ENCODE data around the gene AKAP6. TPM values are rescaled to one million over a fixed set of nuclear protein-coding genes. Genes with fewer than 3 reads are reported as not detected.

Gene AKAP6
- total and polyA plus RNA-seq, 2 experiments from 2014 or later, result 0.38 to 0.42 TPM

DNA sequence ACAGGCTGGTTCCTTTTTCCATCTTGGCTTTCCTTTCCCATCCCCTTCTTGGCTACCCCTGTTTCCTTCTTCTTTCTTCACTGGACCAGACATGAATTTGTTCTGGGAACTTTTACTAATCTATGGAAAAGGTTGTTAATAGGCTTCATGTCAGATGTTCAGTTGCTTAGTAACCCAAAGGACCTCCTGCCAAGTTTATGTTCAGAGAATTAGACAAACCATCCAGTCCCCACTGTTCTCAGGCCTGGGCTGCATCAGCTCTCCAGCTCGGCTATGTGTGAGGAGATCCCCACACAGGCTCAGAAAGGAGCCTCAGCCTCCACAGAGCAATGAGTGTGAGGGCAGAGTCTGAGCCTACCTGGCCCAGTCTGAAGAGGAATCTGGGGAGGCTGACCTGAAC lies 78.0 kb downstream of the AKAP6 start (continued):
- TF ChIP-seq, protein P1, sequence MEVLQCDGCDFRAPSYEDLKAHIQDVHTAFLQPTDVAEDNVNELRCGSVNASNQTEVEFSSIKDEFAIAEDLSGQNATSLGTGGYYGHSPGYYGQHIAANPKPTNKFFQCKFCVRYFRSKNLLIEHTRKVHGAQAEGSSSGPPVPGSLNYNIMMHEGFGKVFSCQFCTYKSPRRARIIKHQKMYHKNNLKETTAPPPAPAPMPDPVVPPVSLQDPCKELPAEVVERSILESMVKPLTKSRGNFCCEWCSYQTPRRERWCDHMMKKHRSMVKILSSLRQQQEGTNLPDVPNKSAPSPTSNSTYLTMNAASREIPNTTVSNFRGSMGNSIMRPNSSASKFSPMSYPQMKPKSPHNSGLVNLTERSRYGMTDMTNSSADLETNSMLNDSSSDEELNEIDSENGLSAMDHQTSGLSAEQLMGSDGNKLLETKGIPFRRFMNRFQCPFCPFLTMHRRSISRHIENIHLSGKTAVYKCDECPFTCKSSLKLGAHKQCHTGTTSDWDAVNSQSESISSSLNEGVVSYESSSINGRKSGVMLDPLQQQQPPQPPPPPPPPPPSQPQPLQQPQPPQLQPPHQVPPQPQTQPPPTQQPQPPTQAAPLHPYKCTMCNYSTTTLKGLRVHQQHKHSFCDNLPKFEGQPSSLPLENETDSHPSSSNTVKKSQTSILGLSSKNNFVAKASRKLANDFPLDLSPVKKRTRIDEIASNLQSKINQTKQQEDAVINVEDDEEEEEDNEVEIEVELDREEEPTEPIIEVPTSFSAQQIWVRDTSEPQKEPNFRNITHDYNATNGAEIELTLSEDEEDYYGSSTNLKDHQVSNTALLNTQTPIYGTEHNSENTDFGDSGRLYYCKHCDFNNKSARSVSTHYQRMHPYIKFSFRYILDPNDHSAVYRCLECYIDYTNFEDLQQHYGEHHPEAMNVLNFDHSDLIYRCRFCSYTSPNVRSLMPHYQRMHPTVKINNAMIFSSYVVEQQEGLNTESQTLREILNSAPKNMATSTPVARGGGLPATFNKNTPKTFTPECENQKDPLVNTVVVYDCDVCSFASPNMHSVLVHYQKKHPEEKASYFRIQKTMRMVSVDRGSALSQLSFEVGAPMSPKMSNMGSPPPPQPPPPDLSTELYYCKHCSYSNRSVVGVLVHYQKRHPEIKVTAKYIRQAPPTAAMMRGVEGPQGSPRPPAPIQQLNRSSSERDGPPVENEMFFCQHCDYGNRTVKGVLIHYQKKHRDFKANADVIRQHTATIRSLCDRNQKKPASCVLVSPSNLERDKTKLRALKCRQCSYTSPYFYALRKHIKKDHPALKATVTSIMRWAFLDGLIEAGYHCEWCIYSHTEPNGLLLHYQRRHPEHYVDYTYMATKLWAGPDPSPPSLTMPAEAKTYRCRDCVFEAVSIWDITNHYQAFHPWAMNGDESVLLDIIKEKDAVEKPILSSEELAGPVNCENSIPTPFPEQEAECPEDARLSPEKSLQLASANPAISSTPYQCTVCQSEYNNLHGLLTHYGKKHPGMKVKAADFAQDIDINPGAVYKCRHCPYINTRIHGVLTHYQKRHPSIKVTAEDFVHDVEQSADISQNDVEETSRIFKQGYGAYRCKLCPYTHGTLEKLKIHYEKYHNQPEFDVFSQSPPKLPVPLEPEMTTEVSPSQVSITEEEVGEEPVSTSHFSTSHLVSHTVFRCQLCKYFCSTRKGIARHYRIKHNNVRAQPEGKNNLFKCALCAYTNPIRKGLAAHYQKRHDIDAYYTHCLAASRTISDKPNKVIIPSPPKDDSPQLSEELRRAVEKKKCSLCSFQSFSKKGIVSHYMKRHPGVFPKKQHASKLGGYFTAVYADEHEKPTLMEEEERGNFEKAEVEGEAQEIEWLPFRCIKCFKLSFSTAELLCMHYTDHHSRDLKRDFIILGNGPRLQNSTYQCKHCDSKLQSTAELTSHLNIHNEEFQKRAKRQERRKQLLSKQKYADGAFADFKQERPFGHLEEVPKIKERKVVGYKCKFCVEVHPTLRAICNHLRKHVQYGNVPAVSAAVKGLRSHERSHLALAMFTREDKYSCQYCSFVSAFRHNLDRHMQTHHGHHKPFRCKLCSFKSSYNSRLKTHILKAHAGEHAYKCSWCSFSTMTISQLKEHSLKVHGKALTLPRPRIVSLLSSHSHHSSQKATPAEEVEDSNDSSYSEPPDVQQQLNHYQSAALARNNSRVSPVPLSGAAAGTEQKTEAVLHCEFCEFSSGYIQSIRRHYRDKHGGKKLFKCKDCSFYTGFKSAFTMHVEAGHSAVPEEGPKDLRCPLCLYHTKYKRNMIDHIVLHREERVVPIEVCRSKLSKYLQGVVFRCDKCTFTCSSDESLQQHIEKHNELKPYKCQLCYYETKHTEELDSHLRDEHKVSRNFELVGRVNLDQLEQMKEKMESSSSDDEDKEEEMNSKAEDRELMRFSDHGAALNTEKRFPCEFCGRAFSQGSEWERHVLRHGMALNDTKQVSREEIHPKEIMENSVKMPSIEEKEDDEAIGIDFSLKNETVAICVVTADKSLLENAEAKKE (CRISPR knock-in tag; IDR thresholded peaks at IDR 0.05), result no peak
- no peak for TF ChIP-seq CREB1 (CRISPR knock-in tag; IDR thresholded peaks at IDR 0.05; ENCODE audit: low read depth)
- TF ChIP-seq, protein P2, sequence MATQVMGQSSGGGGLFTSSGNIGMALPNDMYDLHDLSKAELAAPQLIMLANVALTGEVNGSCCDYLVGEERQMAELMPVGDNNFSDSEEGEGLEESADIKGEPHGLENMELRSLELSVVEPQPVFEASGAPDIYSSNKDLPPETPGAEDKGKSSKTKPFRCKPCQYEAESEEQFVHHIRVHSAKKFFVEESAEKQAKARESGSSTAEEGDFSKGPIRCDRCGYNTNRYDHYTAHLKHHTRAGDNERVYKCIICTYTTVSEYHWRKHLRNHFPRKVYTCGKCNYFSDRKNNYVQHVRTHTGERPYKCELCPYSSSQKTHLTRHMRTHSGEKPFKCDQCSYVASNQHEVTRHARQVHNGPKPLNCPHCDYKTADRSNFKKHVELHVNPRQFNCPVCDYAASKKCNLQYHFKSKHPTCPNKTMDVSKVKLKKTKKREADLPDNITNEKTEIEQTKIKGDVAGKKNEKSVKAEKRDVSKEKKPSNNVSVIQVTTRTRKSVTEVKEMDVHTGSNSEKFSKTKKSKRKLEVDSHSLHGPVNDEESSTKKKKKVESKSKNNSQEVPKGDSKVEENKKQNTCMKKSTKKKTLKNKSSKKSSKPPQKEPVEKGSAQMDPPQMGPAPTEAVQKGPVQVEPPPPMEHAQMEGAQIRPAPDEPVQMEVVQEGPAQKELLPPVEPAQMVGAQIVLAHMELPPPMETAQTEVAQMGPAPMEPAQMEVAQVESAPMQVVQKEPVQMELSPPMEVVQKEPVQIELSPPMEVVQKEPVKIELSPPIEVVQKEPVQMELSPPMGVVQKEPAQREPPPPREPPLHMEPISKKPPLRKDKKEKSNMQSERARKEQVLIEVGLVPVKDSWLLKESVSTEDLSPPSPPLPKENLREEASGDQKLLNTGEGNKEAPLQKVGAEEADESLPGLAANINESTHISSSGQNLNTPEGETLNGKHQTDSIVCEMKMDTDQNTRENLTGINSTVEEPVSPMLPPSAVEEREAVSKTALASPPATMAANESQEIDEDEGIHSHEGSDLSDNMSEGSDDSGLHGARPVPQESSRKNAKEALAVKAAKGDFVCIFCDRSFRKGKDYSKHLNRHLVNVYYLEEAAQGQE (IDR thresholded peaks at IDR 0.05; ENCODE audit: unreplicated experiment), result no peak
- TF ChIP-seq, protein P3, sequence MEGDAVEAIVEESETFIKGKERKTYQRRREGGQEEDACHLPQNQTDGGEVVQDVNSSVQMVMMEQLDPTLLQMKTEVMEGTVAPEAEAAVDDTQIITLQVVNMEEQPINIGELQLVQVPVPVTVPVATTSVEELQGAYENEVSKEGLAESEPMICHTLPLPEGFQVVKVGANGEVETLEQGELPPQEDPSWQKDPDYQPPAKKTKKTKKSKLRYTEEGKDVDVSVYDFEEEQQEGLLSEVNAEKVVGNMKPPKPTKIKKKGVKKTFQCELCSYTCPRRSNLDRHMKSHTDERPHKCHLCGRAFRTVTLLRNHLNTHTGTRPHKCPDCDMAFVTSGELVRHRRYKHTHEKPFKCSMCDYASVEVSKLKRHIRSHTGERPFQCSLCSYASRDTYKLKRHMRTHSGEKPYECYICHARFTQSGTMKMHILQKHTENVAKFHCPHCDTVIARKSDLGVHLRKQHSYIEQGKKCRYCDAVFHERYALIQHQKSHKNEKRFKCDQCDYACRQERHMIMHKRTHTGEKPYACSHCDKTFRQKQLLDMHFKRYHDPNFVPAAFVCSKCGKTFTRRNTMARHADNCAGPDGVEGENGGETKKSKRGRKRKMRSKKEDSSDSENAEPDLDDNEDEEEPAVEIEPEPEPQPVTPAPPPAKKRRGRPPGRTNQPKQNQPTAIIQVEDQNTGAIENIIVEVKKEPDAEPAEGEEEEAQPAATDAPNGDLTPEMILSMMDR (conservative IDR thresholded peaks at IDR 0.05; ENCODE audit: low read depth in 2 of 2), result no peak
- no peak for TF ChIP-seq EZH2 (IDR thresholded peaks at IDR 0.05; ENCODE audit: low read depth, unreplicated experiment)
- TF ChIP-seq POLR2AphosphoS5 (IDR thresholded peaks at IDR 0.05; ENCODE audit: low read depth), result no peak
- TF ChIP-seq, protein P4, sequence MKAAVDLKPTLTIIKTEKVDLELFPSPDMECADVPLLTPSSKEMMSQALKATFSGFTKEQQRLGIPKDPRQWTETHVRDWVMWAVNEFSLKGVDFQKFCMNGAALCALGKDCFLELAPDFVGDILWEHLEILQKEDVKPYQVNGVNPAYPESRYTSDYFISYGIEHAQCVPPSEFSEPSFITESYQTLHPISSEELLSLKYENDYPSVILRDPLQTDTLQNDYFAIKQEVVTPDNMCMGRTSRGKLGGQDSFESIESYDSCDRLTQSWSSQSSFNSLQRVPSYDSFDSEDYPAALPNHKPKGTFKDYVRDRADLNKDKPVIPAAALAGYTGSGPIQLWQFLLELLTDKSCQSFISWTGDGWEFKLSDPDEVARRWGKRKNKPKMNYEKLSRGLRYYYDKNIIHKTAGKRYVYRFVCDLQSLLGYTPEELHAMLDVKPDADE (IDR thresholded peaks at IDR 0.05), result no peak
- no peak for TF ChIP-seq ZNF114 (CRISPR knock-in tag; IDR thresholded peaks at IDR 0.05)
- TF ChIP-seq NANOG (IDR thresholded peaks at IDR 0.05; ENCODE audit: borderline replicate concordance), result no peak
- no peak for TF ChIP-seq STAT1 (IDR thresholded peaks at IDR 0.05; ENCODE audit: unreplicated experiment)
- no peak for TF ChIP-seq JUNB (IDR thresholded peaks at IDR 0.05; ENCODE audit: unreplicated experiment)

All from GM23338 (cell line).